Measurements from ENCODE around the gene TBC1D9.

The TBC1D9 gene

GRCh38 chr4:140688711-140689598, 67.2 kb downstream of the TBC1D9 start (continued):
- TF ChIP-seq ZNF398 (tag by site-specific recombination; IDR thresholded peaks at IDR 0.05) (0 out of 2 replicates have a peak, but pooled peaks have one; percentile 17), ZNF513 (tag by site-specific recombination; IDR thresholded peaks at IDR 0.05) (no peak), ZFP69B (tag by site-specific recombination; IDR thresholded peaks at IDR 0.05) (no peak)

- Histone ChIP-seq H3K27ac (ENCODE audit: extremely low read depth, low read depth, low read length) (no peak overlapping the region), H3K36me3 (ENCODE audit: control insufficient read depth in 2 of 2, insufficient read depth in 1 of 2, low read length in 2 of 2) (peaks cover 0 to 24% of the 10 kb centered on the region in 2 experiments; a peak in 1 of 3 replicates), H3K9me3 (ENCODE audit: control insufficient read depth, insufficient read depth, low read depth, low read length) (no peaks in the 10 kb centered on the region), H3K4me3 (ENCODE audit: low read depth, low read length) (no peak overlapping the region), H3K4me1 (ENCODE audit: control insufficient read depth, insufficient read depth, low read length) (0 out of 2 replicates have a peak, but pooled peaks cover 2% of the 10 kb centered on the region)
- ChIA-PET CTCF (interaction anchor here (0.8 kb wide), 1 partner anchor 13 kb away, joined by 5 read pairs; no protein-coding TSS in a partner anchor), POLR2A (no interaction called here)
- TF ChIP-seq ZNF274 (IDR thresholded peaks at IDR 0.05; ENCODE audit: low read length) (no peak), ZNF274 (tag by site-specific recombination; IDR thresholded peaks at IDR 0.05; ENCODE audit: borderline replicate concordance) (no peak), MEIS1 (CRISPR knock-in tag; IDR thresholded peaks at IDR 0.05; ENCODE audit: borderline replicate concordance) (no peak), ZNF658 (tag by site-specific recombination; IDR thresholded peaks at IDR 0.05) (no peak), ZNF510 (tag by site-specific recombination; IDR thresholded peaks at IDR 0.05; ENCODE audit: insufficient replicate concordance) (no peak), ZNF221 (tag by site-specific recombination; IDR thresholded peaks at IDR 0.05; ENCODE audit: borderline replicate concordance) (no peak), GFI1B (tag by site-specific recombination; IDR thresholded peaks at IDR 0.05) (no peak), ZNF292 (tag by site-specific recombination; IDR thresholded peaks at IDR 0.05; ENCODE audit: borderline replicate concordance, low read depth) (no peak), BCL11A (tag by site-specific recombination; IDR thresholded peaks at IDR 0.05; ENCODE audit: low read depth) (0 out of 2 replicates have a peak, but pooled peaks have one; percentile 38)
- TF ChIP-seq, protein P1, sequence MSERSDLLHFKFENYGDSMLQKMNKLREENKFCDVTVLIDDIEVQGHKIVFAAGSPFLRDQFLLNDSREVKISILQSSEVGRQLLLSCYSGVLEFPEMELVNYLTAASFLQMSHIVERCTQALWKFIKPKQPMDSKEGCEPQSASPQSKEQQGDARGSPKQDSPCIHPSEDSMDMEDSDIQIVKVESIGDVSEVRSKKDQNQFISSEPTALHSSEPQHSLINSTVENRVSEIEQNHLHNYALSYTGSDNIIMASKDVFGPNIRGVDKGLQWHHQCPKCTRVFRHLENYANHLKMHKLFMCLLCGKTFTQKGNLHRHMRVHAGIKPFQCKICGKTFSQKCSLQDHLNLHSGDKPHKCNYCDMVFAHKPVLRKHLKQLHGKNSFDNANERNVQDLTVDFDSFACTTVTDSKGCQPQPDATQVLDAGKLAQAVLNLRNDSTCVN (tag by site-specific recombination; optimal IDR thresholded peaks at IDR 0.05), result no peak
- TF ChIP-seq, protein P2, sequence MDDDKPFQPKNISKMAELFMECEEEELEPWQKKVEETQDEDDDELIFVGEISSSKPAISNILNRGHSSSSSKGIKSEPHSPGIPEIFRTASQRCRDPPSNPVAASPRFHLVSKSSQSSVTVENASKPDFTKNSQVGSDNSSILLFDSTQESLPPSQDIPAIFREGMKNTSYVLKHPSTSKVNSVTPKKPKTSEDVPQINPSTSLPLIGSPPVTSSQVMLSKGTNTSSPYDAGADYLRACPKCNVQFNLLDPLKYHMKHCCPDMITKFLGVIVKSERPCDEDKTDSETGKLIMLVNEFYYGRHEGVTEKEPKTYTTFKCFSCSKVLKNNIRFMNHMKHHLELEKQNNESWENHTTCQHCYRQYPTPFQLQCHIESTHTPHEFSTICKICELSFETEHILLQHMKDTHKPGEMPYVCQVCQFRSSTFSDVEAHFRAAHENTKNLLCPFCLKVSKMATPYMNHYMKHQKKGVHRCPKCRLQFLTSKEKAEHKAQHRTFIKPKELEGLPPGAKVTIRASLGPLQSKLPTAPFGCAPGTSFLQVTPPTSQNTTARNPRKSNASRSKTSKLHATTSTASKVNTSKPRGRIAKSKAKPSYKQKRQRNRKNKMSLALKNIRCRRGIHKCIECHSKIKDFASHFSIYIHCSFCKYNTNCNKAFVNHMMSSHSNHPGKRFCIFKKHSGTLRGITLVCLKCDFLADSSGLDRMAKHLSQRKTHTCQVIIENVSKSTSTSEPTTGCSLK (tag by site-specific recombination; IDR thresholded peaks at IDR 0.05), result no peak
- TF ChIP-seq, protein P3, sequence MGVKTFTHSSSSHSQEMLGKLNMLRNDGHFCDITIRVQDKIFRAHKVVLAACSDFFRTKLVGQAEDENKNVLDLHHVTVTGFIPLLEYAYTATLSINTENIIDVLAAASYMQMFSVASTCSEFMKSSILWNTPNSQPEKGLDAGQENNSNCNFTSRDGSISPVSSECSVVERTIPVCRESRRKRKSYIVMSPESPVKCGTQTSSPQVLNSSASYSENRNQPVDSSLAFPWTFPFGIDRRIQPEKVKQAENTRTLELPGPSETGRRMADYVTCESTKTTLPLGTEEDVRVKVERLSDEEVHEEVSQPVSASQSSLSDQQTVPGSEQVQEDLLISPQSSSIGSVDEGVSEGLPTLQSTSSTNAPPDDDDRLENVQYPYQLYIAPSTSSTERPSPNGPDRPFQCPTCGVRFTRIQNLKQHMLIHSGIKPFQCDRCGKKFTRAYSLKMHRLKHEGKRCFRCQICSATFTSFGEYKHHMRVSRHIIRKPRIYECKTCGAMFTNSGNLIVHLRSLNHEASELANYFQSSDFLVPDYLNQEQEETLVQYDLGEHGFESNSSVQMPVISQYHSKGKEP (tag by site-specific recombination; IDR thresholded peaks at IDR 0.05), result peak; percentile 86
- TF ChIP-seq, protein P4, sequence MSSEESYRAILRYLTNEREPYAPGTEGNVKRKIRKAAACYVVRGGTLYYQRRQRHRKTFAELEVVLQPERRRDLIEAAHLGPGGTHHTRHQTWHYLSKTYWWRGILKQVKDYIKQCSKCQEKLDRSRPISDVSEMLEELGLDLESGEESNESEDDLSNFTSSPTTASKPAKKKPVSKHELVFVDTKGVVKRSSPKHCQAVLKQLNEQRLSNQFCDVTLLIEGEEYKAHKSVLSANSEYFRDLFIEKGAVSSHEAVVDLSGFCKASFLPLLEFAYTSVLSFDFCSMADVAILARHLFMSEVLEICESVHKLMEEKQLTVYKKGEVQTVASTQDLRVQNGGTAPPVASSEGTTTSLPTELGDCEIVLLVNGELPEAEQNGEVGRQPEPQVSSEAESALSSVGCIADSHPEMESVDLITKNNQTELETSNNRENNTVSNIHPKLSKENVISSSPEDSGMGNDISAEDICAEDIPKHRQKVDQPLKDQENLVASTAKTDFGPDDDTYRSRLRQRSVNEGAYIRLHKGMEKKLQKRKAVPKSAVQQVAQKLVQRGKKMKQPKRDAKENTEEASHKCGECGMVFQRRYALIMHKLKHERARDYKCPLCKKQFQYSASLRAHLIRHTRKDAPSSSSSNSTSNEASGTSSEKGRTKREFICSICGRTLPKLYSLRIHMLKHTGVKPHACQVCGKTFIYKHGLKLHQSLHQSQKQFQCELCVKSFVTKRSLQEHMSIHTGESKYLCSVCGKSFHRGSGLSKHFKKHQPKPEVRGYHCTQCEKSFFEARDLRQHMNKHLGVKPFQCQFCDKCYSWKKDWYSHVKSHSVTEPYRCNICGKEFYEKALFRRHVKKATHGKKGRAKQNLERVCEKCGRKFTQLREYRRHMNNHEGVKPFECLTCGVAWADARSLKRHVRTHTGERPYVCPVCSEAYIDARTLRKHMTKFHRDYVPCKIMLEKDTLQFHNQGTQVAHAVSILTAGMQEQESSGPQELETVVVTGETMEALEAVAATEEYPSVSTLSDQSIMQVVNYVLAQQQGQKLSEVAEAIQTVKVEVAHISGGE (tag by site-specific recombination; conservative IDR thresholded peaks at IDR 0.05; ENCODE audit: low read depth), result no peak
These were observed 69.4 kb downstream of the TBC1D9 start for GRCh38 chr4:140686796-140687195.

Measured in HEK293 (cell line).